HG03175 (cell line): ENCODE measurements around the gene TIMMDC1.
A peak's percentile ranks its signal among the peaks of the same experiment; 100 is the strongest.
"Not testable (repeated sequence)": the region's sequence is repeated elsewhere in the genome, so short reads cannot be mapped to it uniquely, and the experiment has no call there.

ENCODE experiments used
- ATAC-seq: cut with Tn5 transposase; IDR thresholded peaks from one replicate; pipeline ENCODE4 v1.9.1; 2021; ENCODE audit warnings: mild to moderate bottlenecking, moderate library complexity; ENCODE audit not compliant: unreplicated experiment

Gene TIMMDC1

DNA sequence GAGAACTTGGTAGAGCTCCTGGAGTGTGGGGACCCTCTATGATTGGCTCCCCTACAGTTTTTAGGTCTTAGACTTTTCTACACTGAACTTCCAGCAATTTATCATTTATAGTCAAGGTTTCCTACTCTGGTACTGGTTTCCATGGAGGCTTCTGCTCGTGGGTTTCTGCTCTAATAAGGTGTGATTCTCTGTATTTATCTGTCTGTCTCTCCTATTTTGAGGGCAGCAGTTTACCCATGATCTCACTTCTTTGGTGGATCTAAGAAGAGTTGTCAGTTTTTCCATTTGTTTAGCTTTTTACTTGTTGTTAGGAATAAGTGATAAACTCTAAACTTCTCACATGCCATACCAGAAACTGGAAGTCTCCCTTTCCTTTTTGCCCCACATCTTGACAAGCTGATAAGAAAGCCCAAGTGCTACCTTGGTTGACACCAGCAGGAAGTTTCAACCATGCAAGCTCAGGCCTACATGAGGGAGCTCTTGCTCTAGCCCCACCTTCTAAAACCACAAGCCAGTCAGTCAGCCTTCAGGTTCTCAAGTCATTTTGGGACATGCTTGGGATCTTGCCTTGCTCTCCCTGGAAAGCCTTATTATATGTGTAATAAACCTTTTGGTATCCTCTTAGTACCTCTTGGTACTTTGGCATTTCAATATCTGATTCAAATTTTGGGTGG lies 10.0 kb downstream of the TIMMDC1 start:
- ATAC-seq: peak; percentile 70

DNA sequence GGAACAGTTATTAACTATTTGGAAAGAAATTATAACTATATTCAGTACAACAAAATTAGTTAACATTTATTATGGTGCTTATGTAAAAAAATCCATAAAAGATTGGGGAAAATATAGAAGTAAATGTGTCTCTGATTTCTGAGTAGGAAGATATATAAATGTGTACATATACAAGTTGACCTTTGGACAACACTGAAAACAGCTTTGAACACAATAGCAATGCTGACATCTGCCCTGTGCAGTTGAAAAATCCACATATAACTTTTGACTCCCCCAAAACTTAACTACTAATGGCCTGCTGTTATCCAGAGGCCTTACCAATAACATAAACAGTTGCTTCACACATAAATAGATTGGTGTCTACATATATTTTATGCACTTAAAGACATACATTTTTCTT lies 12.3 kb downstream of the TIMMDC1 start:
- ATAC-seq: no peak

DNA sequence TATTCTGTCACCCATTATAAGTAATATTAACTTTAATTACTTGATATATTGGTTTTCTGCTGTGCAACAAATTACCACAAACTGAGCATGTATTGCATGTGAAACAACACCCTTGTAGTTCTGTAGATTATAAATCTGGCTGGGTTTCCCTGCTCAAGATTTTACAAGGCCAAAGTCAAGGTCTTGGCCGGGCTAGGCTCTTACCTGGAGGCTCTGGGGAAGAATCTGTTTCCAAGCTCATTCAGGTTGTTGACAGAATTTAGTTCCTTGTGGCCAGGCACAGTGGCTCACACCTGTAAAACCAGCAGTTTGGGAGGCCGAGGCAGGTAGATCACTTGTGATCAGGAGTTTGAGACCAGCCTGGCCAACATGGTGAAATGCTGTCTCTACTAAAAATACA lies 16.3 kb downstream of the TIMMDC1 start:
- ATAC-seq: no peak

DNA sequence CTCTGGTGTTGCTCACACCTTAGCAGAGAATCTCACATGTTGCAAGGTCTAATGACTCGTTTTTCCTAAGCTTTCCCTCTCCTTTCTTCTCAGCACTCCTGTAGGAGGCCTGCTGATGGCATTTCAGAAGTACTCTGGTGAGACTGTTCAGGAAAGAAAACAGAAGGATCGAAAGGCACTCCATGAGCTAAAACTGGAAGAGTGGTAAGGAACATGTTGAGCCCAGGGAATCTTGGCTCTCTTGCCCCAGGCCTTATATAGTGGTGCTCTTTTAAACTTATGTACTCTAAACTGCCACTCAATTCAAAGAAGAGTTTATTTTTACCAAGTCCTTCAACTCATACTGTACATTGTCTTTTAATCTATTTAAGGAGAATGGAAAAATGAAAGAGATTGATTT lies 18.8 kb downstream of the TIMMDC1 start:
- ATAC-seq: no peak

DNA sequence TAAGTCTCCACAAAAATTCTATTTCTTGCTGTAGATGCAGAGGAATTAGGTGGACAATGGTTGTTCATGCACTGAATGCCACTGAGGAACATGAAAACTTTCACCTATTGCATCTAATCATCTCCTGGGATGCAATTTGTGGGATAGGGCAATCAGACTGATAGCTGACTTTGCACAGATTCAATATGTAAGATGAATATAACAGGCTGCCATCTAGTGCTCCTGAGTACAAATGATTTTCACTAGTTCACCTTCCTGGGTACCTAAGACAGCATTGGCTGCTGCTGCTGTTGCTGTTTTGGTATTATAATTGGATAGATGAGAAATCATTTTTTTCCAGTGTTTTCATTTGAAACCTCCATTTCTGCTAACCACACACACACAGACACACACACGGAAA lies 19.7 kb downstream of the TIMMDC1 start:
- no peak for ATAC-seq

DNA sequence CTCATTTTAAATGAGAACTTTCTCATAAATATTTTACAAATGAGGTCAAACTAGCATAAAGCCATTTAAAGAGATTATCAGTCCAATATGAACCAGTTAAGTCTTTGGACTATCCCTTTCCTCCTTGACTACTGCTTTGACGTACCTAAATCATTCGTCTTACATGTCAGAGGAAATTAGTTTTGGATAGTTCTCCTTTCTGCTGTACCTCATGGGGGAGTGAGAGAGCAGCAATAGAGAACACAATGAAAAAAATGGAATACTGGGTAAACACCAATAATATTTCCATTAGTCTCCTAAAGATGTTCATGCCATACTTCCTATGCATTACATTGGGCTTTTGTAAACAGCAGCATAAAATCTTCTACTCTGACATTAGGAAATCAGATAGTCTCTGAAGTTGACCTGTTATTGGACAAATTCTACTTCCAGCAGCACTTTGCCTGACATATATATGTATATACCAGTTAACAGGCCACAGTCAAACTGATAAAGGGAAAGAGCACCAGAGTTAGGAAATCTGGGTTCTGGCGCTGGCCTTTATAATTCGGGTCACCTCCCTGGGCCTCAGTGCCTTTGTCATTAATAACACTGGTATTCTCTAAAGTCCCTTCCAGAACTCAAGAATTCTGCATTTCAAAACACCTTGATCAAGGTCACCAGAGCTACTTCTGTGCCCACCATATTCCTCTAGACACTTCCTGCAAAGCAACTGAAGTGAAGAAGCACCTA lies 26.8 kb downstream of the TIMMDC1 start:
- ATAC-seq: no peak

DNA sequence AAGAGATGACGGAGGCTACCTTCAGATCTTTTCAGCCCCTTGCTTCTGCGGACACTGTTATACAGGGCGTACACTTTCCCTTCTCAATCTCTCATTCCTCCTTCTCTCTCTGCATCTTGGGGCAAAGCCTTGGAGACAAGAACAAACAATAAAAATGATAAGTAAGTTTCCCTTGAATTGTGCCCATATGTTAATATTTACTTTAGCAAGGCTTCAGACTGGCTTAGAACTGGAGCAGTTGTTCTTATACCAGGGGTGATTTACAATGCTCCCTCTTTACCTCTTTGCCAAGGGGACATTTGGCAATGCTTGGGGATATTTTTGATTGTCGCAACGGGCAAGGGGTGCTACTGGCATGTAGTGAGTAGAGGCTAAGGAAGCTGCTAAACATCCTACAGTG lies 29.4 kb downstream of the TIMMDC1 start:
- no peak for ATAC-seq

DNA sequence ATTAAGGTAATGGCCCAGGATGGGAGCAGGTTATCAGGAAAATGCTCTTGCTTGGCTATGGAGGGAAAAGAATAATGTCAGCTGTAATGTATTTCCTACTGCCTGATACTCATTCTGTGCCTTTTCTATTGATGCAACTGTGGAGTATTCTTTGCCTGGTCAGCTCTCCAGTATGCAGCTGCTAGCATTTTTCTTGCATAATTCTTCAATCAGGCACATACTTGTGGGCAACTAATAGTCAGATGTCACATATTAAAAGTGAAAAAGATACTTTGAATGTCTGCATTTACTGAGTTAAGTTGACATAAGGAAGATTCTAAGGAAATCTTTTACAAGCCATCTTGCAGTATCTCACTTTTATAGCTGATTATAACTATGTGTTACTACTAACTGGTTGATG lies 31.5 kb downstream of the TIMMDC1 start:
- ATAC-seq: no peak

DNA sequence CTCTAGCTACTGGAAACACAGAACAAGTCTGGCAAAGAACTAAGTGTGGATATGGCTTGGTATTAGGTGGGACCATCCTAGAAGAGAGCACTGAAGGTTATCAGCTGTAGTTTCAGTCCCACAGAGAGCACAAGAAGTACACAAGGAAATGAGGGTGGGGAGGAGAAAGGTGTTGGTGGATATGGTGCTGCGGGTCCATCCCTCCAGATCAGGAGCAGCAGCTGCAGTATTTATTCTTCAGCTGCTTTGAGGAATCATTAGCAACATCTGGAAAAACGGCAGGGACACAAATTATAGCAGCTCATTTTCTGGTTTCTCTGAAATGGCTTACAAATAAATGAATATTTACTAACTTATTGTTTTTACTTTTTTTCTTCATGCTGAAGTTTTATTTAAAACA lies 32.1 kb downstream of the TIMMDC1 start:
- no peak for ATAC-seq

DNA sequence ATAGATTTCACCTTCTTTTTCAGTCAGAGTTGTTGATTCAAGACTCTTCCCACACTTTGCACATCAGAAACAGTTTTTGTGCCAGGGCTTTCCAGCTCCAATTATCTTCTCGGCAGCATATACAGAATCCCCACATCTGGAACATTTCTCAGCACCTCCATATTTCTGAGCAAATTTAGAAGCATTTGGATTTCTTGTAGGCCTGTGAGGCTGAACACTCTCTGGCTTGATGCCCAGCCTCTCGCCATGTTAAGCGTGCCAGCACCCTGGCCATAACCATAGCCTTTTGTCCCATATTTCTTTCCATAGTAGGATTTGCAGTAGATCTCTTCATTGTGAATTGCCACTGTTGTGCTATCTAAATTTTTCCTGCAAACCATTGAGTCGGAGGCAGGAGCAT lies 32.8 kb downstream of the TIMMDC1 start:
- ATAC-seq: no peak

DNA sequence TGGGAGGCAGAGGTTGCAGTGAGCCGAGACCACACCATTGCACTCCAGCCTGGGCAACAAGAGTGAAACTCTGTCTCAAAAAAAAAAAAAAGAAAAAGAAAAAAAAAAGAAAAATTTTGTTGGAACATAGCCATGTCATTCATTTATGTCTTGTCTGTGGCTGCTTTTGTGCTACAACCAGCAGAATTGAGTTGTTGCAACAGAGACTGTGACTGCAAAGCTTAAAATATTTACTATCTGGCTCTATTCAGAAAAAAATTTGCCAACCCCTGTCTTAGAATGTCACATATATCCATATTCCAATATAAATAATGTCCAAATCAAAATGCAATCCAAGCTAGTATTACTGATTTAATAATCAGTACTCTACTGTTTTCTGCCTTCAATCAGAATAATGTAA lies 35.9 kb downstream of the TIMMDC1 start:
- no peak for ATAC-seq

DNA sequence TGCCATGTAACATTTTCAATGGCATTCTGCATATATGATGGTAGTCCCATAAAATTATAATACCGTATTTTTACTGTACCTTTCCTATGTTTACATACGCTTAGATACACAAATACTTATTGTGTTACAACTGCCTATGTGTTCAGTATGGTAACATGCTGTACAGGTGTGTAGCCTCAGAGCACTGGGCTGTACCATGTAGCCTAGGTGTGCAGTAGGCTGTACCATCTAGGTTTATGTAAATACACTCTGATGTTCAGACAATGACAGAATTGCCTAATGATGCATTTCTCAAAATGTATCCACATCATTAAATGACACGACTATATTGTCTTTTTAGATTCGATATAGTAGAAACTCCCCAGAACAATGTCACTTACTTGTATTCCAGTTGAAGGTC lies 38.4 kb downstream of the TIMMDC1 start:
- no peak for ATAC-seq

DNA sequence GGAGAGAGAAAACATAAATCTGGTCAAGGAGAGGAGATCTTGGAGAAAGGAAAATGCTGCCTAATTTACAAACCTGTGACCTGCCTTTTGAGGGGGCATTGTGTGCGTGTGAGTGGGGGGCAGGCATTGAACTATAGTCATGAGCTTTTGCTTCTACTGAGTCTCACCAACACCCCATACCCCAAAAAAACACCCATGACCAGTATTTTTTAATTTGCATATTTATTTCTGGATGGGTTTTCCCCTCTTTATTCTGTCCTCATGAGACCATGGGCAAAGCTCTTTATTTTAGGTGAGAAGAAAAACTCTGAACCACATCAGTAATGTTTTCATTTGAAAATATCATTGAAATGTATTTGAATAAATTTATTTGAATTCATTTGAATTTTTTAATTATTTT lies 40.4 kb downstream of the TIMMDC1 start:
- ATAC-seq: no peak

DNA sequence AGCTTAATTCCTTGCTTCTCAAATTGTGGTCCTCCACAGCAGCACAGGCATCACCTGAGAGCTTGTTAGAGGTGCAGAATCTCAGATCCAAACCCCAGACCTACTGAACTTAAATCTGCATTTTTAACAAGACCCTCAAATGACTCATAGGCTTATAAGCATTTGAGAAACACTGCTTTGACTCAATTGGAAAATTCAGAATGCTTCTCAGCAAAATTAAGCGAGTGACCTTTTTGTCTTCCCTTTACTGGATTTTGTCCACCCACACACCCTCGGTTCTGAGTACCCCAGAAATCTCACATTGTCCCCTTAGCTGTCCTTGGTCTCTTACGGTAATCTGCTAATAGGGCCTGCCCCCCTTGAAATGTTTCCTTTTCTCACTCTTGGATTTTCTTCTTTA lies 43.2 kb downstream of the TIMMDC1 start:
- no peak for ATAC-seq

DNA sequence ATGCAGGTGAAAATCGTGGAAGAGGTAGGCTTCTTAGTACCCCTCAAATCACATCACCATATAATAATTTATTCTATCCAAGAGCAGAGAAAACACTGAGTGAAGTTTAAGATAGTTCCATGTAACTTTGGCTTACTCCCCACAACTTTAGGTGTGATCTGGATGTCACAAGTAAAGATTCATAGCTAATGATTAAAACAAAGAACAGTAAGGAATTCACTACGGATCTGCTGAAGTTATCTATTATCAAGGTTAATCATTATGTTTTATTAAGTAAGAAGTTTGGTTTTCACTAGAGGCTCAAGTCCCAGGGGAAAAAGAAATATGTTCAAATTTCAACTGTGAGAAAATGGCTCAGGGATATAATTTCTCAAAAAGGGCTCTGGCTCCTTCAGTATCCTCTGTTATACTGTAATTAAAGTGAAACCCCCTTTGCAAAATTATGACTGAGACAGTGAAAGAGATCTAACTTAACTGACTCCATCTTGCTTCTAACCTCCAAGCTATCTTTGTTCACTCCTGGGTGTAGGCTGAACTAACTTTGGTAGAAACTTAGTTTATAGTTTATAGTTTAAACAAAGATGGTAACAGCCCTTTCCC lies 43.9 kb downstream of the TIMMDC1 start:
- no peak for ATAC-seq

DNA sequence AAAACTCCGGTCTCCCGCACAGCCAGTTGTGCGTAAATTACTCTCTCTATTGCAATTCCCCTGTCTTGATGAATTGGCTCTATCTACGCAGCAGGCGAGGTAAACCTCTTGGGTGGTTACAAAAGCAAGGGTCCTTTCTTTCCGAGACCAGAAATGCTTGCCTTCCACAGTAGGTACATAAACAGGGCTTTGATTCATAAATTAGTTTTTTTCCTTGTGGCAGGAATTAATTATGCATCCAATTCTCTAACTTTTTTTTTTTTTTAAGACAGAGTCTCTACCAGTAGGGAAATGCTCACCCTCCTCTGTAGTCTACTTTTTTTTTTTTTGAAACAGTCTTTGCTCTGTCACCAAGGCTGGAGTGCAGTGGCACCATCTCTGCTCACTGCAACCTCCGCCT lies 44.8 kb downstream of the TIMMDC1 start:
- no peak for ATAC-seq

DNA sequence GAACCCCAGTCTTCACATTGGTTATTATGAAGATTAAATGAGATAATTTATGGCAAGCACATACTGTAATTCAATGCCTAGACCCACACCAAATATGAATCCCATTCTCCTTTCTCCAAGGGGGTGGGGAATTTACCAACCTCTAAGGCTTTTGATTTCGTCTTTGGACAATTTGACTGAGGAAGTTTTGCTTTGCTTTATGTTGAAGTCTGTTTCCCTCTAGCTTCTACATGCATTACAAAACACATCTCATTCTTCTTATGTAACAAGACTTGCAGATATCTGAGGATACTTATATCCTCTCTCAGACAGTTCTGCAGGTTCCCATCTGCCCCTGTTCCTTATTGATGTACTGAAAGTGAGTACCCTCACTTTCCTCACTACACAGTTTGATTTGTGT lies 48.9 kb downstream of the TIMMDC1 start:
- no peak for ATAC-seq

DNA sequence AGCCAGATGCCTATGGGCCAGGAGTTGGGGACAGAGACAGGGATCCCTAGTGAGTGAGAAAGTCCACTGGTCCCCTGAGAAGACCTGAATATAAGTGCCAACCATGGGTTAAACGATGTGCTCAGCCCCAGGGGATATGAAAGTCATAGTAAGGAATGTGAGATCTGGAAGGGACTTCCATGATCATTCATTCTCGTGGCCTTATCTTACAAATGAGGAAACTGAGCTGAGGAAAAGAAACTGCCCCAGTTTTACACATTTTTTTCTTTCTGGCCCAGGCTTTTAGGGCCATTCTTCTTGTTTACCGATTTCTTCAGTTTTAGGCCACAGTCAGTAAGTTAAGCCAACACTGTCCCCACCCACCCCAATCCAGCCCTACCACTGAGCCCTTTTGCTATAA lies 50.0 kb downstream of the TIMMDC1 start:
- no peak for ATAC-seq

DNA sequence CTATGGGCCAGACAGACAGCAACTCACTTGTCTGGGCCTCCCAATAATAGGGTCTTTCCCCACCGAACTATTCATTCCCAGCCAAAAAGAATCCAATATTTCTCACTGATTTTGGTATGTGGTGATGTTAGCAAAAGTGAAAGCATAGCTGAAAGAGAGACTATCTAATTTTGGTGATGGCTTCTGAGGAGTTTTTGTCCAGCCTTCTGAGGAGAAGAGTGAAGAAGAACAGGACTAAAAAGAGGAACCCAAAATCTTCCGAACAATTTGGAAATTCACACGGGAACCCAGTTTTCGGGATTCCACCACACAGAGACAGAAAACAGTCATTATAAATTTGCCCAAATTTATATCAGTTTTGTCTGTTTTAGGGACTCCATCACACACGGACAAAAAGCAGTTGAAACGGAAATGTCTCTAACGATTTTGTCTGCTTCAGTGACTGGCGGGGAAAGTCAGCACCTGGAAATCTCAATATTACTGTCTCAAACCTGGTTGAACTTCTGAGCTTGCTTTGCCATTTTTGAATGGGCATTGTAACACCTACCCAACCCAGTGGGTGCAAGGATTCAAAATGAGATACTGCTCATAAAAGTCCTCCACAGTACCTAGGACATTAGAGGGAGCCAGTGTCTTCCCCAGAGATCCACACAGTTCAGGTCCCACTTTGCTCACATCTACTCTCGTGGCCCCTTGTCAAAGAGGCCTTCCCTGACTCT lies 52.0 kb downstream of the TIMMDC1 start:
- peak; percentile 29 for ATAC-seq

DNA sequence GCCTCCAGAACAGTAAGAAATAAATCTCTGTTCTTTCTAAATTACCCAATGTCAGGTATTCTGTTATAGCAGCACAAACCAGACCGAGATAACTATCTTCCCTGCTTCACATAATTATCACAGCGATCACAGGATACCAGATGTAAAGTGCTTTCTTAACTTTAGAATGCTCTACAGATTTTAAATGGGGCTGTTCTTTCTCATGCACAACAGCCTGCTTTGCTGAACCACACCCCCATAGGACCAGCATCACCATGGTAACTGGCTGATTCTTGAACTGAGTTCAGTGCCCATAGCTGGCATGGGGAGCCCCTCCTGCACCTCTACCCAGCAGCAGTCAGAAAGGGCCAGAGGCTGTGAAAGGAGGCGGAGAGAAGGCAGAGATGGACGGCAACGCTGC lies 53.3 kb downstream of the TIMMDC1 start:
- no peak for ATAC-seq

DNA sequence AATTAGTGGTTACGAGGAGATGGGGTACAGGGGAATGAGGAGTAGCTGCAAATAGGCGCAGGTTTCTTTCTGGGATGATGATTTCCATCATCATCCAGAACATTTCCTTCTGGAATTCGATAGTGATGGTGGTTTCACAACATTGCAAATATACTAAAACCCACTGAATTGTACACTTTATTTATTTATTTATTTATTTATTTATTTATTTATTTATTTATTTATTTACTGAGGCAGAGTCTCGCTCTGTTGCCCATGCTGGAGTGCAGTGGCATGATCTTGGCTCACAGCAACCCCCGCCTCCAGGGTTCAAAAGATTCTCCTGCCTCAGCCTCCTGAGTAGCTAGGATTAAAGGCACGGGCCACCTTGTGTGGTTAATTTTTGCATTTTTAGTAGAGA lies 54.6 kb downstream of the TIMMDC1 start:
- ATAC-seq: not testable (repeated sequence)
